ENCODE results near the gene MAP4K5. TPM values are rescaled to one million over a fixed set of nuclear protein-coding genes. Genes with fewer than 3 reads are reported as not detected.

MAP4K5 gene
- total and polyA plus RNA-seq, 2 of the 4 experiments (the other 2 are of a cell fraction): 33.1 to 46.1 TPM

DNA sequence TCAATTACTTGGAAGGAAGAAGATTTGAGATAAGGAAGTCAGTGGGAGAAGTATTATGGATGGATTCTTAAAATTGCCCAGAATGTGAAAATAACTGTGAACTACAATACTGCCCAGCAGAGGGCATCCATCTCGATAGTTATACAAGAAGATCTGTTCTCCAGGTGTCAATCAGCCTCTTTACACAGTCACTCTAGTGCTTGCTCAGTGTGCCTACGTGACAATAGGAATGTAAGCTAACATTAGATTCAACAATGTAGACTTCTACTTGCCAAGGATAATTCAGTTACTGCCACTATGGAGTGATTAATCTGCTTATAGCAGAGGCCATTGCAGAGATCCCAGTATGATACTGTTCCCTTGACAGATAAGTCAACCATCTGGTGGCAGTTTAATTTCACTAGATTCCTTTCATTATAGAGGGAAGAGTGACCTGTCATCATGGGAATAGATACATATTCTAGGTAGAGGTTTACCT, 10.6 kb upstream of the MAP4K5 start:
- Histone ChIP-seq H3K18ac (ENCODE audit: low read depth, low read length) (no peak overlapping the region), H3K23ac (ENCODE audit: low read depth, low read length) (no peak overlapping the region), H3K56ac (ENCODE audit: extremely low read depth, insufficient read depth, low read length) (no peak overlapping the region), H3K4me2 (ENCODE audit: low read depth, low read length) (no peak overlapping the region), H2BK20ac (ENCODE audit: low read depth, low read length) (no peak overlapping the region), H4K5ac (ENCODE audit: low read depth, low read length) (no peak overlapping the region), H3K9me3 (ENCODE audit: control insufficient read depth, insufficient read depth, low read length) (no peaks in the 10 kb centered on the region), H3K9me1 (ENCODE audit: insufficient read depth, low read length) (no peaks in the 10 kb centered on the region), H4K91ac (ENCODE audit: insufficient read depth, low read depth, low read length) (no peak overlapping the region), H3K4me3 (ENCODE audit: insufficient read depth, low read depth, low read length) (no peak overlapping the region), H2BK120ac (ENCODE audit: low read depth, low read length) (no peak overlapping the region), H3K4me1 (ENCODE audit: control insufficient read depth, insufficient read depth, low read length) (no peaks in the 10 kb centered on the region), H2AFZ (replicated peaks; ENCODE audit: low read length, poor library complexity) (no peak overlapping the region), H3K4ac (ENCODE audit: low read depth, low read length) (no peak overlapping the region), H2BK5ac (ENCODE audit: low read depth, low read length, poor library complexity, severe bottlenecking) (no peak overlapping the region), H3K36me3 (ENCODE audit: control insufficient read depth, insufficient read depth, low read length) (no peaks in the 10 kb centered on the region), H2AK9ac (replicated peaks; ENCODE audit: low read depth, low read length, poor library complexity) (no peak overlapping the region), H4K20me1 (ENCODE audit: insufficient read depth, low read length) (no peaks in the 10 kb centered on the region), H3K14ac (replicated peaks; ENCODE audit: low read depth, low read length) (no peak overlapping the region), H4K8ac (ENCODE audit: low read depth in 2 of 2, low read length in 2 of 2) (no peak overlapping the region), H3K79me1 (ENCODE audit: low read depth in 1 of 2, low read length in 2 of 2) (no peaks in the 10 kb centered on the region), H3K27me3 (ENCODE audit: control insufficient read depth, insufficient read depth, low read length) (no peaks in the 10 kb centered on the region; the same call in 1 of the 2 replicates), H2AK5ac (ENCODE audit: low read depth, low read length) (no peak overlapping the region), H2BK15ac (ENCODE audit: low read depth, low read length) (no peak overlapping the region), H3K27ac (ENCODE audit: insufficient read depth, low read length) (no peak overlapping the region), H3K9ac (ENCODE audit: low read depth, low read length) (no peak overlapping the region)
- TF ChIP-seq RAD21 (IDR thresholded peaks at IDR 0.05; ENCODE audit: low read length) (peak; percentile 58), RFX5 (IDR thresholded peaks at IDR 0.05; ENCODE audit: low read depth, low read length) (peak; percentile 36; the same call in 1 of the 2 replicates), CEBPB (IDR thresholded peaks at IDR 0.05; ENCODE audit: low read depth, low read length) (no peak), SMC3 (IDR thresholded peaks at IDR 0.05; ENCODE audit: low read depth, low read length) (peak; percentile 62)
- TF ChIP-seq, protein P1, sequence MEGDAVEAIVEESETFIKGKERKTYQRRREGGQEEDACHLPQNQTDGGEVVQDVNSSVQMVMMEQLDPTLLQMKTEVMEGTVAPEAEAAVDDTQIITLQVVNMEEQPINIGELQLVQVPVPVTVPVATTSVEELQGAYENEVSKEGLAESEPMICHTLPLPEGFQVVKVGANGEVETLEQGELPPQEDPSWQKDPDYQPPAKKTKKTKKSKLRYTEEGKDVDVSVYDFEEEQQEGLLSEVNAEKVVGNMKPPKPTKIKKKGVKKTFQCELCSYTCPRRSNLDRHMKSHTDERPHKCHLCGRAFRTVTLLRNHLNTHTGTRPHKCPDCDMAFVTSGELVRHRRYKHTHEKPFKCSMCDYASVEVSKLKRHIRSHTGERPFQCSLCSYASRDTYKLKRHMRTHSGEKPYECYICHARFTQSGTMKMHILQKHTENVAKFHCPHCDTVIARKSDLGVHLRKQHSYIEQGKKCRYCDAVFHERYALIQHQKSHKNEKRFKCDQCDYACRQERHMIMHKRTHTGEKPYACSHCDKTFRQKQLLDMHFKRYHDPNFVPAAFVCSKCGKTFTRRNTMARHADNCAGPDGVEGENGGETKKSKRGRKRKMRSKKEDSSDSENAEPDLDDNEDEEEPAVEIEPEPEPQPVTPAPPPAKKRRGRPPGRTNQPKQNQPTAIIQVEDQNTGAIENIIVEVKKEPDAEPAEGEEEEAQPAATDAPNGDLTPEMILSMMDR (conservative IDR thresholded peaks at IDR 0.05; ENCODE audit: low read depth, low read length): peak; percentile 56
- POLR2A ChIA-PET (ENCODE audit: unreplicated experiment): no interaction called here
- intact Hi-C loops (cut with micrococcal nuclease) (loop anchor here (1.0 kb wide), 3 partner anchors 230 to 317 kb away; no protein-coding TSS in a partner anchor), dilution Hi-C loops (cut with HindIII; ENCODE audit: low sequenced_read_pairs, unreplicated experiment) (no loop called here), in situ Hi-C loops (cut with MboI; ENCODE audit: low sequenced_read_pairs) (loop anchor here (5.0 kb wide), 1 partner anchor 234 kb away; no protein-coding TSS in a partner anchor)
- no CpG with 5 or more reads among the region's 2 CpGs for WGBS, 2 experiments (ENCODE audit: extremely low coverage in 2 of 2, insufficient read length in 1 of 2)
- ATAC-seq (ENCODE audit: low read depth) (peak; percentile 79), DNase-seq (peak; percentile 61)
- BruUV-seq (replicated peaks): no TSS peak
- CTCF ChIA-PET: interaction anchor here (0.7 to 2.0 kb wide), 7 partner anchors 8 to 317 kb away, joined by 3 to 6 read pairs (median 4); partner anchors contain the start of gene ATL1

Measured in IMR-90 (cell line).